GM19099 (cell line): ENCODE data around the gene SEC24B.

Source experiments
- POLR2A ChIP-seq: IDR thresholded peaks from 3 replicates; pipeline ENCODE4 v1.6.1; 2011; ENCODE audit warnings: low read depth; ENCODE audit not compliant: insufficient read length; ENCODE audit errors: extremely low read depth

Gene SEC24B

GRCh38 chr4:109554971-109555370, 121.4 kb downstream of the SEC24B start:
- TF ChIP-seq POLR2A, result no peak

GRCh38 chr4:109557433-109557832, 123.8 kb downstream of the SEC24B start:
- TF ChIP-seq POLR2A, result no peak

- no peak for TF ChIP-seq POLR2A
Measured at GRCh38 chr4:109559625-109559982, 126.0 kb downstream of the SEC24B start.

- peak; percentile 79 for TF ChIP-seq POLR2A
Measured at GRCh38 chr4:109559983-109560686, 126.5 kb downstream of the SEC24B start, which contains the start of gene MCUB. Gene MCUB, plus strand, starts transcription at chr4:109560246. Its CDS starts 92 bp downstream, at chr4:109560338.

- TF ChIP-seq POLR2A, result peak; percentile 57
Measured at GRCh38 chr4:109560687-109561461, 127.3 kb downstream of the SEC24B start.

- TF ChIP-seq POLR2A, result no peak
Measured at GRCh38 chr4:109562457-109563239, 129.0 kb downstream of the SEC24B start.

GRCh38 chr4:109571494-109571893, 137.9 kb downstream of the SEC24B start:
- no peak for TF ChIP-seq POLR2A

- no peak for TF ChIP-seq POLR2A
Measured at GRCh38 chr4:109572154-109572553, 138.5 kb downstream of the SEC24B start.

- TF ChIP-seq POLR2A, result no peak
Measured at GRCh38 chr4:109574443-109574850, 140.8 kb downstream of the SEC24B start.

GRCh38 chr4:109574931-109575804, 141.6 kb downstream of the SEC24B start:
- no peak for TF ChIP-seq POLR2A

- no peak for TF ChIP-seq POLR2A
Measured at GRCh38 chr4:109576462-109576861, 142.8 kb downstream of the SEC24B start.

GRCh38 chr4:109578846-109579245, 145.2 kb downstream of the SEC24B start:
- no peak for TF ChIP-seq POLR2A

- no peak for TF ChIP-seq POLR2A
Measured at GRCh38 chr4:109588176-109588575, 154.6 kb downstream of the SEC24B start.

GRCh38 chr4:109589119-109589518, 155.5 kb downstream of the SEC24B start:
- TF ChIP-seq POLR2A, result no peak
